Right lobe of liver (tissue), 6 donors: Measurements from ENCODE around the gene SHF. TPM values are rescaled to one million over a fixed set of nuclear protein-coding genes. Genes with fewer than 3 reads are reported as not detected.

Source experiments
- ATAC-seq, 4 donors: fragments of 200-7000 bp; cut with Tn5 transposase; one replicate each; pipeline ENCODE4 v1.9.1; 2020; ENCODE audit warnings: mild to moderate bottlenecking in 4 of 4, moderate library complexity in 4 of 4
- DNase-seq, 3 donors: peaks; one replicate each; pipeline ENCODE4 v3.0.0-alpha.2; 2020
- H3K27ac ChIP-seq, 3 donors: fragments of 200-600 bp; one replicate each; pipeline ENCODE4 v1.8.0; 2022
- H3K27me3 ChIP-seq, 2 donors: fragments of 200-600 bp; one replicate each; pipeline ENCODE4 v1.8.0; 2022
- H3K36me3 ChIP-seq, 4 donors: fragments of 200-600 bp; sonication (generic) in 1 of 4; one replicate each; pipeline versions ENCODE4 v1.5.1 to v1.8.0; 2017 to 2022; ENCODE audit warnings: control low read depth in 1 of 4
- H3K4me1 ChIP-seq, 4 donors: fragments of 200-600 bp; sonication (generic) in 1 of 4; one replicate each; pipeline versions ENCODE4 v1.5.1 to v1.8.0; 2017 to 2022; ENCODE audit warnings: control low read depth in 1 of 4
- H3K4me3 ChIP-seq, 3 donors: fragments of 200-600 bp; one replicate each; pipeline ENCODE4 v1.8.0; 2022
- H3K9me3 ChIP-seq, 4 donors: fragments of 200-600 bp; sonication (generic) in 1 of 4; one replicate each; pipeline versions ENCODE4 v1.5.1 to v1.8.0; 2017 to 2022; ENCODE audit warnings: control low read depth in 1 of 4
- CTCF ChIP-seq, 4 donors: fragments of 200-600 bp in 3 of 4; fragments of 450-650 bp in 1 of 4; IDR thresholded peaks; one replicate each; pipeline versions ENCODE4 v1.5.1 to v1.8.0; 2016 to 2022; ENCODE audit warnings: antibody characterized with exemption in 4 of 4, mild to moderate bottlenecking in 2 of 4
- POLR2A ChIP-seq: fragments of 450-650 bp; IDR thresholded peaks from one replicate; pipeline ENCODE4 v1.6.1; 2017; ENCODE audit warnings: antibody characterized with exemption, mild to moderate bottlenecking
- WGBS: methylation state at CpG from one replicate; pipeline ENCODE4 v1.1.6; 2018; ENCODE audit warnings: low coverage, low lambda C conversion rate; ENCODE audit not compliant: insufficient coverage; ENCODE audit errors: missing lambda C conversion rate; 5-methylcytosine and 5-hydroxymethylcytosine counted together
- intact Hi-C, 2 donors: fragments of 100-400 bp; cut with DNase I; formaldehyde crosslinking; loops; one replicate each; pipeline versions ENCODE4 v1.11.2 to v1.14.1; 2022
- total RNA-seq, 6 experiments: library from RNA; depleted of rRNA in 2 of 6; stranded (reverse); fragments of >200 nt in 2 of 6; fragmentation: NEBNext Ultra II Directional in 3 of 6; extraction: Animal tissue kit (Norgen Biotek cat#: 25700) in 3 of 6; gene quantifications; one replicate each; pipeline versions ENCODE4 v1.1.0 to v1.2.4, GENCODE V29; 2016 to 2023
- donor health status: DM: no; HTN: yes; CAD: no.
- donor health status: DM: no; HTN: no; CAD: no.
- donor health status: DM: no; HTN: no; CAD: no.
- donor health status: DM: no; HTN: yes; CAD: no.
- donor health status: DM: no; HTN: yes; CAD: no.

The SHF gene
- total RNA-seq, 6 experiments from 2014 or later, result 12.7 to 23.5 (median 15.1) TPM

GRCh38 chr15:45174069-45174468, 13.7 kb downstream of the SHF start:
- ATAC-seq (no peak), DNase-seq (no peak)
- H3K27me3 ChIP-seq, result no peaks in the 10 kb centered on the region
- no peak for TF ChIP-seq POLR2A
- TF ChIP-seq CTCF (IDR thresholded peaks at IDR 0.05), result no peak
- H3K27ac ChIP-seq, result no peak overlapping the region
- peaks cover 0 to 7% (median 0%) of the 10 kb centered on the region in 4 donors for H3K36me3 ChIP-seq
- no peak overlapping the region for H3K4me3 ChIP-seq
- H3K9me3 ChIP-seq, result no peaks in the 10 kb centered on the region
- no peaks in the 10 kb centered on the region for H3K4me1 ChIP-seq
- WGBS, result 42% methylated on average over 4 of the region's 6 CpGs
- intact Hi-C loops, result no loop called here

- no peaks in the 10 kb centered on the region for H3K4me1 ChIP-seq
- WGBS, result 100% methylated on average over 1 of the region's 12 CpGs
- DNase-seq (no peak), ATAC-seq (no peak)
- no peak for TF ChIP-seq CTCF (IDR thresholded peaks at IDR 0.05)
- no peak for TF ChIP-seq POLR2A
- no peak overlapping the region for H3K27ac ChIP-seq
- H3K9me3 ChIP-seq, result no peaks in the 10 kb centered on the region
- no peak overlapping the region for H3K4me3 ChIP-seq
- intact Hi-C loops, result no loop called here
- H3K27me3 ChIP-seq, result no peaks in the 10 kb centered on the region
- peaks cover 0 to 7% (median 0%) of the 10 kb centered on the region in 4 donors for H3K36me3 ChIP-seq
Measured at GRCh38 chr15:45171912-45172311, 15.9 kb downstream of the SHF start.

DNA sequence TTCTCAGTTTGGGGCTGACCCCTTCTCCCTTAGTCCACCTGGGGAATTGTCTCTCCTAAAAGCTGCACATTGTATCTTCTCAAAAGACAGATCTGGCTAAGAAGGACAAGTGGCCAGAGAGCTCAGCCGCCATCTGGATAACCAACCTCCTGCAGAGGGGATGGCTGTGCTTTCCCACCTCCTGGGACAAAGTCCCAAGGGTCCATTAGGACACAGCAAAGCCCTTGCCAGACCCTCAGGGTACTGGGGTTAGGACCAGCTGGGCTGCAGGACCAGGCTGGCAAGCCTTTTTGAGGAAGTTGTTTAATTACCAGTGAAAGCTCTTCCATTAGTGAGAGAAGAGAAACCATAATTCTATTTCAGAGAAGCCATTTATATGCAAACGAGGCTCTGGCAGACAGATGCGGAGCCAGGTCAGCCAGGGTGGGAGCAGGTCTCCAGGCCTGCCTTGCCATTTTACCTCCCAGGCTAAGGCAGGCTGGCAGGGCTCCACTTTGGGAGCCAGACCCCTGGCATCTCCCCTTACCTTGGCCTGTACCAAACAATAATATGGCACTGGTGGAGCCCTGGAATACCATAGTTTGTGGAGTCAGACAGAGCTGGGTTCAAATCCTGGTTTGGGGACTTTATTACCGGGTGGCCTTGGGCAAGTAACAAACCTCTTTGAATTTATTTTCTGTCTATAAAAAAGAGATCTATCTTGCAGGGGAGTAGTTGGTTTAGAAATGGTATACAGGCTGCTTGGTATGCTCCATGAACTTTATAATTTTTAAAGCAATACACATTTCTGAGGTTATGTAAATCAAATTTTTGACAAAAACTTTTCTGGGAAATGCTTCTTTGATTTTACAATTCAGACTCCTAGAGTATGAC, 17.9 kb downstream of the SHF start:
- peaks cover 0 to 4% (median 0%) of the 10 kb centered on the region in 4 donors for H3K4me1 ChIP-seq
- 79% methylated on average over 3 of the region's 4 CpGs for WGBS
- peaks cover 0 to 4% (median 0%) of the 10 kb centered on the region in 4 donors for H3K36me3 ChIP-seq
- DNase-seq, result no peak
- intact Hi-C loops, result loop anchor here in 1 of 2 donors (10.0 kb wide), 1 partner anchor 95 kb away; no protein-coding TSS in a partner anchor
- no peak for TF ChIP-seq POLR2A
- no peak for TF ChIP-seq CTCF (IDR thresholded peaks at IDR 0.05)
- no peaks in the 10 kb centered on the region for H3K9me3 ChIP-seq
- no peak overlapping the region for H3K4me3 ChIP-seq
- no peak for ATAC-seq
- H3K27ac ChIP-seq, result no peak overlapping the region
- H3K27me3 ChIP-seq, result no peaks in the 10 kb centered on the region

- intact Hi-C loops, result loop anchor here in 1 of 2 donors (10.0 kb wide), 1 partner anchor 96 kb away; no protein-coding TSS in a partner anchor
- DNase-seq, result no peak
- TF ChIP-seq CTCF (IDR thresholded peaks at IDR 0.05) (no peak), POLR2A (no peak)
Measured at GRCh38 chr15:45168751-45169551, 18.8 kb downstream of the SHF start.

More at GRCh38 chr15:45168751-45169551, 18.8 kb downstream of the SHF start:
- ATAC-seq, result no peak
- Histone ChIP-seq H3K27me3 (no peaks in the 10 kb centered on the region), H3K4me1 (peaks cover 0 to 4% (median 0%) of the 10 kb centered on the region in 4 donors), H3K27ac (no peak overlapping the region), H3K9me3 (no peaks in the 10 kb centered on the region), H3K36me3 (no peaks in the 10 kb centered on the region), H3K4me3 (no peak overlapping the region)
- WGBS, result 71% methylated on average over 1 of the region's 9 CpGs
